Tibial artery (tissue), 4 donors: ENCODE data around the gene DCP2.
"Not testable (repeated sequence)": the region's sequence is repeated elsewhere in the genome, so short reads cannot be mapped to it uniquely, and the experiment has no call there.

ENCODE experiments used
- DNase-seq, 2 donors: peaks; one replicate each; pipeline ENCODE4 v3.0.0-alpha.2; 2019
- H3K27ac ChIP-seq, 2 donors: fragments of 200-600 bp; sonication (generic) in 1 of 2; 1 replicate in 1 of 2; 2 replicates in 1 of 2; pipeline ENCODE4 v1.5.1; 2018 to 2019; ENCODE audit warnings: mild to moderate bottlenecking in 1 of 2
- H3K27me3 ChIP-seq, 2 donors: fragments of 200-600 bp; sonication (generic) in 1 of 2; one replicate each; pipeline versions ENCODE4 v1.5.1 to v1.6.0; 2016 to 2019
- H3K36me3 ChIP-seq, 3 donors: fragments of 200-600 bp; sonication (generic) in 2 of 3; one replicate each; pipeline ENCODE4 v1.5.1; 2016 to 2019; ENCODE audit warnings: mild to moderate bottlenecking in 2 of 3
- H3K4me1 ChIP-seq, 4 donors: fragments of 200-600 bp; sonication (generic) in 2 of 4; 1 replicate in 3 of 4; 2 replicates in 1 of 4; pipeline ENCODE4 v1.5.1; 2016 to 2019
- H3K4me3 ChIP-seq, 2 donors: fragments of 200-600 bp; sonication (generic) in 1 of 2; 1 replicate in 1 of 2; 2 replicates in 1 of 2; pipeline ENCODE4 v1.5.1; 2018 to 2019; ENCODE audit warnings: mild to moderate bottlenecking in 2 of 2
- H3K9me3 ChIP-seq, 3 donors: fragments of 200-600 bp; sonication (generic) in 1 of 3; one replicate each; pipeline ENCODE4 v1.5.1; 2016 to 2019
- CTCF ChIP-seq, 2 experiments: fragments of 200-600 bp in 1 of 2; fragments of 450-650 bp in 1 of 2; IDR thresholded peaks; one replicate each; pipeline ENCODE4 v1.5.1; 2017 to 2019; ENCODE audit warnings: antibody characterized with exemption in 2 of 2, mild to moderate bottlenecking in 1 of 2, moderate library complexity in 1 of 2
- intact Hi-C: fragments of 100-400 bp; cut with DNase I; formaldehyde crosslinking; loops from one replicate; pipeline ENCODE4 v1.15.0; 2023; ENCODE audit warnings: low total_unique reads

The DCP2 gene

GRCh38 chr5:112951124-112951702 is 25.4 kb upstream of the DCP2 start:
- Histone ChIP-seq H3K9me3 (no peaks in the 10 kb centered on the region), H3K27me3 (no peaks in the 10 kb centered on the region), H3K36me3 (no peaks in the 10 kb centered on the region), H3K4me1 (peaks cover 0 to under 1% (median 0%) of the 10 kb centered on the region in 4 donors), H3K4me3 (no peak overlapping the region), H3K27ac (no peak overlapping the region)
- intact Hi-C loops: no loop called here
- DNase-seq: no peak
- TF ChIP-seq CTCF (IDR thresholded peaks at IDR 0.05): no peak

- Histone ChIP-seq H3K36me3 (no peaks in the 10 kb centered on the region), H3K9me3 (no peaks in the 10 kb centered on the region), H3K27ac (no peak overlapping the region), H3K4me1 (peaks cover 0 to 38% (median 31%) of the 10 kb centered on the region in 4 donors), H3K4me3 (no peak overlapping the region), H3K27me3 (no peaks in the 10 kb centered on the region)
- intact Hi-C loops: no loop called here
- TF ChIP-seq CTCF (IDR thresholded peaks at IDR 0.05): no peak
- no peak for DNase-seq
These were observed 20.0 kb upstream of the DCP2 start for GRCh38 chr5:112956606-112957005.

- Histone ChIP-seq H3K4me3 (no peak overlapping the region), H3K9me3 (no peaks in the 10 kb centered on the region), H3K4me1 (peaks cover 0 to 38% (median 31%) of the 10 kb centered on the region in 4 donors), H3K27ac (no peak overlapping the region), H3K27me3 (no peaks in the 10 kb centered on the region), H3K36me3 (no peaks in the 10 kb centered on the region)
- no peak for TF ChIP-seq CTCF (IDR thresholded peaks at IDR 0.05)
- no peak for DNase-seq
- intact Hi-C loops: no loop called here
These were observed 19.4 kb upstream of the DCP2 start for GRCh38 chr5:112957036-112957808.

- Histone ChIP-seq H3K36me3 (no peaks in the 10 kb centered on the region), H3K27ac (peak overlapping the region; percentile 31 to 38), H3K4me3 (no peak overlapping the region), H3K4me1 (peaks cover 0 to 41% (median 35%) of the 10 kb centered on the region in 4 donors), H3K27me3 (no peaks in the 10 kb centered on the region), H3K9me3 (no peaks in the 10 kb centered on the region)
- no peak for TF ChIP-seq CTCF (IDR thresholded peaks at IDR 0.05)
- intact Hi-C loops: no loop called here
- DNase-seq: peak; percentile 48 to 73
These were observed 18.2 kb upstream of the DCP2 start for GRCh38 chr5:112958093-112959088.

GRCh38 chr5:112959872-112960271 is 16.7 kb upstream of the DCP2 start:
- intact Hi-C loops: loop anchor here (5.0 kb wide), 1 partner anchor 98 kb away; the partner anchor contains the start of gene SRP19
- not testable (repeated sequence) for H3K27me3 ChIP-seq, H3K36me3 ChIP-seq, H3K9me3 ChIP-seq, DNase-seq, H3K4me3 ChIP-seq
- Histone ChIP-seq H3K27ac (peak overlapping the region in 1 of 2 donors; percentile 38), H3K4me1 (peaks cover 0 to 51% (median 39%) of the 10 kb centered on the region in 4 donors)
